ENCODE results near the gene CDK1.

The CDK1 gene

DNA sequence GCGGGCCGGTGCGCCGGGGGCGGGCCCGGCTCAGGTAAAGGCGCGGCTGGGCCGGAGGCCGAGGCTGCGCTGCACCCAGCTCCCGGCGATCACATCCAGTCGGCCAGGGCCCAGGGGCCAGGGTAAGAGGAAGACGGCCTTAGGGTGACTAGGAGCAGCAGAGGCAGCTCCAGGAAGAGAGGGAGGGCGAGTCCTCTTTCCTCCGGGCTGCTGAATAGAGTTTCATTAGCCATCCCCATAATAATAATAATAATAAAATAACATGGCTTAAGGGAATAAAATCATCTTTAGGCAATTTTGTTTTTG lies 44.8 kb upstream of the CDK1 start:
- no peak overlapping the region for H3K4me3 ChIP-seq (ENCODE audit: low read depth, low read length)
- TF ChIP-seq MAX (IDR thresholded peaks at IDR 0.05; ENCODE audit: low read depth, low read length) (no peak), POLR2A (IDR thresholded peaks at IDR 0.05; ENCODE audit: extremely low read depth, insufficient read length) (no peak), CTCF (IDR thresholded peaks at IDR 0.05; ENCODE audit: low read depth, low read length) (no peak), MYC (IDR thresholded peaks at IDR 0.05; ENCODE audit: low read depth, low read length) (no peak)
- DNase-seq (ENCODE audit: low read depth), result no peak

DNA sequence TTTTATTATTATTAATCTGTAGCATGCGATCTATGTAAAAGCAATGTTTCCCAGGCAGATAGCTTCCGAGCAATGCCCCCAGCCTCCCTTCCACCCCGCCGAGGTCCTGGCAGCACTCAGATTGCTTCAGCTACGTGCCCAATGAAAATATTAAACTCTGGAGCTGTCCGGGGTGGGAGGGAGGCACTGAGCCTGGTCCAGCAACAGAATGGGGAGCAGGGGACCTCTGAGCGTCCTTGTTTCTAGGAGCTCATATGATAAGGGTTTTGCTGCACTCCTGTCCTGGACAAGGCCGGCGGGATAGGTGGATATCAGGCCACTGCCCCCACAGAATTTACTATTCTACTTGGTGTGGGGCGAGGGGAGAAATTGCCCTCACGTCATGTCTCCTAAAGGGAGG lies 44.5 kb upstream of the CDK1 start:
- DNase-seq (ENCODE audit: low read depth), result no peak
- H3K4me3 ChIP-seq (ENCODE audit: low read depth, low read length), result no peak overlapping the region
- TF ChIP-seq POLR2A (IDR thresholded peaks at IDR 0.05; ENCODE audit: extremely low read depth, insufficient read length) (no peak), CTCF (IDR thresholded peaks at IDR 0.05; ENCODE audit: low read depth, low read length) (no peak), MAX (IDR thresholded peaks at IDR 0.05; ENCODE audit: low read depth, low read length) (no peak), MYC (IDR thresholded peaks at IDR 0.05; ENCODE audit: low read depth, low read length) (no peak)

DNA sequence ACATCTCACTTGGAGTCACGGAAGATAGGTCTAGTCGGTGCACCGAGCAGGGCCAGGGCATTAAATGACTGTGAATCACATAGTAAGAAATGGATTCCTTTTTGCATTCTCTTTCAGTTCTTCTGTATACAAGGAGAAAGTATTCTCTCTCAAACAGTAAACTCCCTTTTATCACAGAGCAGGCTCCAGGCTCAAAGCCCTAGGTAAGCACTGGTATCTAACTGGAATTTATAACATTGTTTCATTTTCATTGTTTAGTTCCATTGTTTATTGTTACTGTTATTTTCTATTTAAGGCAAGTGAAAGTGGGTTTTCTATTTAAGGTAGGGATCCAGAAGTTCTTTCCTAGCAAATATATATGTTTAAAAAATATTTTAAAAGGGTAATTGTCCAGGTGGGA lies 44.1 kb upstream of the CDK1 start:
- H3K4me3 ChIP-seq (ENCODE audit: low read depth, low read length), result no peak overlapping the region
- TF ChIP-seq POLR2A (IDR thresholded peaks at IDR 0.05; ENCODE audit: extremely low read depth, insufficient read length) (no peak), MYC (IDR thresholded peaks at IDR 0.05; ENCODE audit: low read depth, low read length) (no peak), MAX (IDR thresholded peaks at IDR 0.05; ENCODE audit: low read depth, low read length) (no peak), CTCF (IDR thresholded peaks at IDR 0.05; ENCODE audit: low read depth, low read length) (no peak)
- DNase-seq (ENCODE audit: low read depth), result no peak

- no peak for TF ChIP-seq CTCF (IDR thresholded peaks at IDR 0.05; ENCODE audit: low read depth, low read length)
- TF ChIP-seq MAX (IDR thresholded peaks at IDR 0.05; ENCODE audit: low read depth, low read length), result no peak
- no peak for TF ChIP-seq MYC (IDR thresholded peaks at IDR 0.05; ENCODE audit: low read depth, low read length)
- TF ChIP-seq POLR2A (IDR thresholded peaks at IDR 0.05; ENCODE audit: extremely low read depth, insufficient read length), result no peak
- no peak for DNase-seq (ENCODE audit: low read depth)
- H3K4me3 ChIP-seq (ENCODE audit: low read depth, low read length), result no peak overlapping the region
These were observed 43.0 kb upstream of the CDK1 start for GRCh38 chr10:60735244-60735643.

DNA sequence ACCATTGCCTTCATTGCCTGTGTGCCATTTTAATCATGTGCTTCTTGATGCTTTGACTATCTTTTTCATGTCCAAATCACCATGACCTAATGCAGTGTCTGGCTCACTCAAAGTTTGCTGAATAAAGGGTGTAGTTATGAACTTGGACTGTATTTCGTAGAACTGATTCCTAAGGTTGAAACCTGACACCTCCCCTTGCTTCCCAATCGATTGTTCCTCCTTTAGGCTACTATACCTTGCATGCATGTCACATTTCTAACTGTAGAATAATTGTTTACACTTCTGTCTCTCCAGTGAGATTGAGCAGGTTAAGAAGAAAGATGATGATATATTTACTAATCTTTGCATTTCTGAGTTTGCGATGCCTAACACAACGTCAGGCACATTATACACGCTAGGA lies 41.0 kb upstream of the CDK1 start:
- no peak for TF ChIP-seq POLR2A (IDR thresholded peaks at IDR 0.05; ENCODE audit: extremely low read depth, insufficient read length)
- no peak for TF ChIP-seq MAX (IDR thresholded peaks at IDR 0.05; ENCODE audit: low read depth, low read length)
- TF ChIP-seq CTCF (IDR thresholded peaks at IDR 0.05; ENCODE audit: low read depth, low read length), result no peak
- TF ChIP-seq MYC (IDR thresholded peaks at IDR 0.05; ENCODE audit: low read depth, low read length), result no peak
- H3K4me3 ChIP-seq (ENCODE audit: low read depth, low read length), result no peak overlapping the region
- no peak for DNase-seq (ENCODE audit: low read depth)

- no peak for TF ChIP-seq MYC (IDR thresholded peaks at IDR 0.05; ENCODE audit: low read depth, low read length)
- no peak for TF ChIP-seq CTCF (IDR thresholded peaks at IDR 0.05; ENCODE audit: low read depth, low read length)
- TF ChIP-seq POLR2A (IDR thresholded peaks at IDR 0.05; ENCODE audit: extremely low read depth, insufficient read length), result no peak
- TF ChIP-seq MAX (IDR thresholded peaks at IDR 0.05; ENCODE audit: low read depth, low read length), result no peak
- H3K4me3 ChIP-seq (ENCODE audit: low read depth, low read length), result no peak overlapping the region
- no peak for DNase-seq (ENCODE audit: low read depth)
These were observed 38.7 kb upstream of the CDK1 start for GRCh38 chr10:60739558-60739957.

All from NB4 (cell line).